NCI-H128 (cell line): ENCODE results near the gene BRAP.
"Not testable (repeated sequence)": the region's sequence is repeated elsewhere in the genome, so short reads cannot be mapped to it uniquely, and the experiment has no call there.

Experiments
- DNase-seq: peaks from one replicate; lab custom pipeline; 2025; ENCODE audit not compliant: unreplicated experiment; lab: John Stamatoyannopoulos, UW

The BRAP gene

DNA sequence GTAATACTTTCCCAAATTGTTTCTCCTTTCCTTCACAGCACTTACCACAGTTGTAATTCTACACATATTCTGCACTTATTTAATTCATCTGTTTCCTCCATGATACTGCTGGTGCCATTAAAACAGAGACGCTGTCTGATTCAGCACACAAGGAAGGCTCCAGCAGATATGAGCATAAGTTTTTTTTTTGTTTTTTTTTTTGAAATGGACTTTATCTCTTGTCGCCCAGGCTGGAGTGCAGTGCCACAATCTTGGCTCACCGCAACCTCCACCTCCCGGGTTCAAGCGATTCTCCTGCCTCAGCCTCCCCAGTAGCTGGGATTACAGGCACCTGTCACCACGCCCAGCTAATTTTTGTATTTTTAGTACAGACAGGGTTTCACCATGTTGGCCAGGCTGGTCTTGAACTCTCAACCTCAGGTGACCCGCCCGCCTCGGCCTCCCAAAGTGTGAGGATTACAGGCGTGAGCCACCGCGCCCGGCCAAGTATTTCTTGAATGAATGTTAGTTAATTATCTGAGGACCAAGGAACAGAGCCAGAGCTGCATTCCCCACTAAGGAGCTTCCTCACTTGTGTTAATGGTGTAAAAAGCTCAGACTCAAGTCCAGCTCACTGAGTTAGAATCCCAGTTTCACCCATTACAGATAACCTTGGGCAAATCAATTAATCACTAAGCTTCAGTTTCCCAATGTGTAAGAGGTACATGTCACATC, 1.1 kb downstream of the BRAP start:
- not testable (repeated sequence) for DNase-seq

DNA sequence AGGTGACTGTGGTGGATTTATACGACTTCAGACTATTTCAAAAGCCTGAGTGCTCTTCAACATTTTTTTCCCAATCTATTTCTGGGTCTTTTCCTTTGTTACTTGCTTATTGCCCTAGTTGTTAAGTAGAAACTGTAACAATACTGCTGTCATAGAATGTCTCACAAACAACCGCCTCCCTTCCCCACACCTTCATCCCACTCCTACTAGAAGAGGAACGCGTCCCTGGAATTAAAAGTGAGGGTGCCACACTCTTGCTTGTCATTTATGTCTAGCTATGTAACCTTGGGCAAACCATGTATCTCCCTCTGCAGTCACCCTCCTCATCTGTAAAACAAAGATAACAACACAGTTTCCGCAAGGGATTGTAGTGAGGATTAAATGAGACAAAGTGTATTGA, 8.6 kb downstream of the BRAP start:
- no peak for DNase-seq

DNA sequence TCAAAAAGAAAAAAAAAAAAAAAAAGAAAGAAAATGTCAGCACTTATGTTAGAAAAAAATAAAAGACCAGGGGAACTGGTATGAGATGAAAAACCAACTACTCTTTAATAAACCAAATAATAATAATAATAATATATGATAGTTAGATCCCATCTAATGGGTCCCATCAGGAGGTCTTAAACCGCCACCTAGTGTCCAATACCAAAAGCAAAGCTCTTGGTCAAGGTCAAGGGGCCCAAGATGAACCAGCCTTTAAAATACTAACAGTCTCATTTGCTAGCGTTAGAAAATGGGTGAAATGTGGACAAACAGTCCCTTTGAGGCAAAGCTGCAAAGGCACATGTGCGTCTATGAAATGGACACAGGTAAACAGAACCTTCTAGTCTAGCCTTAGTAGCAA, 12.3 kb downstream of the BRAP start:
- no peak for DNase-seq

DNA sequence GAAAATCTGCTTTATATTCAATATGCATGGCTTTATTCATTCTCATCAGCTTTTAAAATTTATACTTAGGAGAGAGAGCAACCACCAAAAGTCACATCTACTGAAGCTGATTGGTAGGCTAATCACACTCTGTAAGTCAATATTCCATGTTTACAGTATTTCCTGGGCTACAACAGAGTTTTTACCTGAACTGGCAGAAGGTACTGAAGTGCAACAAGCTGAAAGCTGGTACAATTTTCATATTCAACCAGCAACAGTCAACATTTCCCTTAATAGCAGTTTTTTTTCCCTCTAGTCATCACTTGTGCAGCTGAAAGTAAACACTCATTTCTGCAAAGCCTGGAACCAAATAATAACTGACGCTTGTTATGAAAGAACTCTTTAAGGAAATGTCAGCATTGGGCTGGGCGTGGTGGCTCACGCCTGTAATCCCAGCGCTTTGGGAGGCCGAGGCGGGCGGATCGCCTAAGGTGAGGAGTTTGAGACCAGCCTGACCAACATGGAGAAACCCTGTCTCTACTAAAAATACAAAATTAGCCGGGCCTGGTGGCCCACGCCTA, 12.9 kb downstream of the BRAP start:
- DNase-seq = no peak

DNA sequence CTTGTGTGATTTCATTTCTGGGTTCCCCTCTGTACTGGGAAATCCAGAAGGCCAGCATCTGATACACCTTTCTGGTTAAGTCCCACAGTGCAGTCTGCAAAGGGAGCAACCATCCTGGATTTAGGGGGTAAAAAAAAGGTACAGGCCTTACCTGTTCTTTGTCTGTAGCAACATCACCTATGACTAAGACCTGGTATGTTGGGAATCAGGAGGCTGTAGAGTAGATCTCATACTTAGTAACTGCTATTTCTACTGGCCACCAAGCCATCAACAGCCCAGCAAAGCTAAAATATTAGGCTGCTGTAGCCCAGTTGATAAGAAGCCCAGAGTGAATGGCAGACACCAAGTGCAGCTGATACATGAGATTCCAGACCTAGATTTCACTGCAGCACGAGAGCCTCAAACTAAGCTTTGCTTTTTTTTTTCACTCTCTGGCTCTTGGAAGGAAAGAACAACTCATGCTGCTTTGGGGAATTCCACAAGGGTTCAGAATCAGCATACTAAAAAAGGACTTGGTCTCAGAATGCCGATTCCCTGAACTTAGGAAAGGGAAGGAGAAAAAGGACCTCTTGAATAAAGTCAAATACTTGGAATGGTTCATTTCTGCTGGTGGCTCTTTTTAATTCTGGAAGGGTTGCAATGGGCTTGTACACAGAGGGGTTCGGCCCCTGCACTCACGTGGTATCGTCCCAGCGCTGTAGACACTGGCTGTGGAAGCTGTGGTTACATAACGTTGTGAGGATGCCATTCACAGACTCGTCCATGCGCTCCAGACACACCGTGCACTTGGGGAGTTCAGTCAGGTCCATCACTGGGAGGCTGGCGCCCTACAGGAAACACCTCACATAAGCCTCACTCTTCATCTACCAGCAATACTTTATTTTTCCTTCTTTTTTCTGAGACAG, 20.5 kb downstream of the BRAP start:
- no peak for DNase-seq

DNA sequence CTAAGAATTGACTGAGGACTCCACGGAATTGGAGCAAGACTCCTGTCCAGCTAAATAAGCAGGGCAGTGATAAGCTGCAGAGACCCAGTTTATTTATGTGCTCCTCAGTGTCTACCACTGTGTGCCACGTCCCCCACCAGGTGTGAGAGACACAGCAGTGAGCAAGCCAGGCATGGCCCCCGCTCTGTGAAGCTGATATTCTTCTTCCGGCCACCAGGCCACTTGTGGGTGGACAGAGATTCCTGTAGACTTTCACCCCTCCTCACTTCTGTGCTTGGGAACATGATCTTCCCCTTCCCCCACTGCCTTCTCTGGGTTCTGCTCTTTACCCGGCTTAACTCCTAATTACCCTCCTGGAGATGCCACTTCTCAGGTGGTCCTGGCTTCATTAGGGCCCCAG, 21.3 kb downstream of the BRAP start:
- no peak for DNase-seq

DNA sequence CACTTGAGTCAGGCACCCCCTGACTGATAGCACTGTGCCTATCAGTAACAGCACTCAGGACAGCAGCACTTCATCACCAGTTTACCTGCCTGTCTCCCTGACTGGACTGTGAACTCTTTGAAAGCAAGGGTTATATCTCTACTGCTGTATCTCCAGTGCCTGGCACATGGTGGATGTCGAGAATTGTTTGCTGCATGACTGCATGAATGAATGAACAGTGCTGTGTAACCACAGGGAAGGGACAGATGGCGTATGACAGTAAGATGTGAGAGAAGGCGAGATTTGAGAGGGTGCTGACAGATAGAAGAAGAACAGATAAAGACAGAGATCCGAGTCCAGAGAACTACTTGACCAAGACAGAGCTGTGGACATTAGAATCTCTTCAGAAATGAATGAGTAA, 29.7 kb downstream of the BRAP start:
- DNase-seq = no peak

DNA sequence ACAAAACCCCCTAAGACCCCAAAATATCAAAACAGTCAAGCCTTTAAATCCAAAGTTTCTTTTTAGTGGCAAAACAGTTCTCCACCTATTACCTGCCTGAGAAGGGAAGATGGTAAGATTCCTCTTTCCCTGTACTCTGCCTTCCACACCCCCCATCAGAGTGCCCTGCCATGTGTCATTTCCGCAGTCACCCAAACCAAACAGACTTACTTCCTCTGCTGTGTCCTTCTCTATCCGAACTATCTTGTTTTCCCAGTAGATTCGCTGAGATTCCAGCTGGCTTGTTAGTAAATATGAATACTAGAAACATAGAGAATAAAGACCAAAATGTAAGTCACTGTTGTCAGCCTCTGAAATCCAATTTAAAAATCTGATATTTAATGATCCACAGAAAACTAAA, 30.4 kb downstream of the BRAP start:
- no peak for DNase-seq

DNA sequence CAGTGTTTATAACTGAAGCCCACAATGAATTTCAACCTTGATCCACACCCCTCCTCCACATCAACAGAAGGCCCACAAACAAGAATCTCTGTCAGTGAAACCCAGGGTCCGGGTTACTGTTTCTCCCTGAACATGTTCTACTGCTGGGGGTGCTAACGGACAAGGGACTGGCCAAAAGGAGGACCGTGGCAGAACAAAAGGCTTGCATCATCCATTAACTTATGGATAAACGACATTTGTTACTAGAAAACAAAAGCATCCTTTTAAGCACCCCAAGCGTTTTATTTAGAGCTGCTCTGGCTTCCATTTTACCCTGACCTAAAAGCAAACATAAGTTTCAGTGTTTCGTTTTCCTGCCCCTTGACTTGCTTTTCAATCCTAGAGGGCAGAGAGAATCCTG, 32.2 kb downstream of the BRAP start:
- DNase-seq = no peak

DNA sequence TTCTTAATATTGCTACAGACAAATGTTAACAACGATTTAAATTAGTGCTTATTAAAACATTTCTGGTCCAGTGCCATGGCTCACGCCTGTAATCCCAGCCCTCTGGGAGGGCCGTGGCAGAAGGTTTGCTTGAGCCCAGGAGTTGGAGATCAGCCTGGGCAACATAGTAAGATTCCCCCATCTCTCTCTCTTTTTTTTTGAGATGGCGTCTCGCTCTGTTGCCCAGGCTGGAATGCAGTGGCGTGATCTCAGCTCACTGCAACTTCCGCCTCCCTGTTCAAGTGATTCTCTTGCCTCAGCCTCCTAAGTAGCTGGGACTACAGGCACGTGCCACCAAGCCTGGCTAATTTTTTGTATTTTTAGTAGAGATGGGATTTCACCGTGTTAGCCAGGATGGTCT, 33.2 kb downstream of the BRAP start:
- DNase-seq = not testable (repeated sequence)

DNA sequence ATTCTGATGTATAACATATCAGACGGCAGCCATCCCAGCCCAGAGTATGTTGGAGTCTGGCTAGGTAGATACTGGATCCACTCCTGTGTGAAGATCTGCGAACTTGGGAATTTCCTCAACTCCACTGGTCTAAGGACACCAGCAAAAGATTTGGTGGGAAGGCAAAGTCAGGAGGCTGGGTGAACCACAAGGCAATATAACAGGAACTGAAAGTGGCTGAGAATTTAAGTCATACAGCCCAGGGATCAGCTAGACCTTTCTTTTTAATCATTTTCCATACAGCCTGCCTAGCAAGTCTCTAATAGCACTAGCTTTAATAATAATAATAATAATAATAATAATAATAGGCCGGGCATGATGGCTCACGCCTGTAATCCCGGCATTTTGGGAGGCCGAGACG, 34.8 kb downstream of the BRAP start:
- no peak for DNase-seq

DNA sequence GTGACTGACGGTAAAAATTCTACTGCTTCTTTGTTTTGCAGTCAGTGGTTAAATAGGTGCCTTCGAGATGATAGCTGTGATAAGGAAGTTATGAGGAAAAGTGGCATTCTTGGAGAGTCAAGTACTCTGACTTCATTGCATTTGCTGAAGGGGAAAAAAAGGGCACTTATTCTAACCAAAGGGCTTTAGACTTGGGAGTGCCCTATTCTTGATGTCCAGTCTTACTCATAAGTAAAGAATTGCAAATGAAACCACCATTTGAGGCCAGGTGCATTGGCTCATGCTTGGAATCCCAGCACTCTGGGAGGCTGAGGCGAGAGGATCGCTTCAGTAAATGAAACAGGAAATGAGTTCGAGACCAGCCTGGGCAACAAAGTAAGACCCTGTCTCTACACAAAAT, 40.3 kb downstream of the BRAP start:
- no peak for DNase-seq

DNA sequence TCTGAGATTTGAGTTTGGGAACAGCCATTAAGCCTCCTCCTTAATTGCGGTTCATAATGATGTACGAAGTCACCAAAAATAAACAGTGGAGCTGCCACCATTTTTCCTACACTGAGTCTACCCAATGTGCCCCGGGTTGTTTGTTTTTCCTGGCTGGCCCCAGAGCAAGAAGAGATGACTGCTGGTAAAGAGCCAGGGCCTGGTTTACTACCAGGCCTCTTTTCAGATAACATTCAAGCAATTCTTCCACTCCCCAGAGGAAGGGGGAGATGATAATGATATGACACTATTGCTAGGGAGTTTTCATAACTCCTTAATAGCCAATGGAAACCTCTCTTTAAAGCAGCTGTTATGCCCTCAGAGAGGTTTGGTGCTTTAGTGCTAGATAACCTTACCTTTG, 42.3 kb downstream of the BRAP start:
- DNase-seq = no peak

DNA sequence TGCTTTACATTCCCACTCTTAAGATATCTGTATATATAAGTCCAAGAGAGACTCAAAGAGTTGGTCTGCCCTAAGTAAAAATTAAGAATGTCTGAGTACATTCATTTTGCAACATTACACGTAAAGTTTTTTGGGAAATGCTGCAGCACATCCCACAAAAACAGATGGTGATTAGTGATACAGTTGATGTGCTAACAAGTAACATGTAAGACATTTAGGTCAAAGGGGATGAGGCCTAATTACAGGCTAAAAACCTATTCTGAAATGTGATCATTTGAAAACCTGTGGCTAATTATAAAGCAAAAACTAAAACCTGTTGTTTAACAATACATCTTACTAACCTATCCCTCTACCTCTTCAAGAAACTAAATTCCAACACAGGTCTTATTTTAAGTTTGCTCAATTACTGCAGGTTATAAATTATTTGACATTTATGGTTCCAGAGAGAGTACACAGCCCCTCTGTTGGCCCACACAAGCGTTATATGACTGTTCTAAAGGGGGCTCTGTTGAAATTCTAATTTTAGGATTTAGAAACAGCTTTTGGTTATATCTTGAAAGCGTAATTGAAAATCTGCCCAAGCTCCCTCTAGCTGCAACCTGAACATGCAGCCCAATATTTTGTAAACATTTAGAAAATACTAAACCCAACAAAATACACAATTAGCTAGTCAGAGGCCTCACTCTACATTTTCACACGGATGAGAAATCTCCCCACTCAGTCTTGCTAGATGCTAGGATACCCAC, 42.9 kb downstream of the BRAP start:
- no peak for DNase-seq

DNA sequence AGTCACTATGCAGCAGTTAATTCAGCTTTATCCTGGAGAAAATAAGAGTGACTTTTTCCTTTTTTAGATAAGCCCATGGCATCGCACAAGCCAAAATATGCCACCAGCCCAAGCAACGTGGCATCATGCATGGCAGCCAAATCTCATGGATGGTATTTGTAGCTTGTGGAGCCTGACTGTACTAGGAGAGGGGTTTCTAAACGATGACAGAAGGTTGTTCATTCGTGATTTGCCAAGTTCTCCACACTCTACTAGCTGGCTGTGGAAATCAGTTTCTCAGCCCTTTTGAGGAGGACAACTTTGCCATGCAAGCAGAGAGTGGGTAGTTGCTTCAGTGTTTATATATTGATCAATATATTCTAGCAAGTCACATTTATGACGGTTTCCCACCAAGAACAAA, 45.2 kb downstream of the BRAP start:
- no peak for DNase-seq

DNA sequence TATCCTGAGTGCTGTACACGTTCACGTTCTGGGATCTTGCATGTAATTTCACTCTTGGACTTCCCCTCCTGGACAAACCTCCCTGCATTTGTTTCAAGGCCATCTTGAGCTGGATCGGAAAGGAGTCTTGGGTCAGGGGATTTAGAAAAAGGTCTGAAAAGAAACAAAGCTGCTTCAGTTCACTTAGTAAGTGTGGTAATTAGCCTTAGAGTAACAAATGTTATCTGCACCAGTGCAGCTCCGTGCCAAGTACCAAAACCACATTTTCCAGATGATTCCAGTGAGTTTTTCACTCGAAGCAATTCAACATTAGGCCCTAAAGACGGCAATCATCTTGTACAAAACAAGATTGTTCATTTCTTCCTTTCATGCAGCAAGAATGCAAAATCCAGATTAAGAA, 47.2 kb downstream of the BRAP start:
- no peak for DNase-seq

DNA sequence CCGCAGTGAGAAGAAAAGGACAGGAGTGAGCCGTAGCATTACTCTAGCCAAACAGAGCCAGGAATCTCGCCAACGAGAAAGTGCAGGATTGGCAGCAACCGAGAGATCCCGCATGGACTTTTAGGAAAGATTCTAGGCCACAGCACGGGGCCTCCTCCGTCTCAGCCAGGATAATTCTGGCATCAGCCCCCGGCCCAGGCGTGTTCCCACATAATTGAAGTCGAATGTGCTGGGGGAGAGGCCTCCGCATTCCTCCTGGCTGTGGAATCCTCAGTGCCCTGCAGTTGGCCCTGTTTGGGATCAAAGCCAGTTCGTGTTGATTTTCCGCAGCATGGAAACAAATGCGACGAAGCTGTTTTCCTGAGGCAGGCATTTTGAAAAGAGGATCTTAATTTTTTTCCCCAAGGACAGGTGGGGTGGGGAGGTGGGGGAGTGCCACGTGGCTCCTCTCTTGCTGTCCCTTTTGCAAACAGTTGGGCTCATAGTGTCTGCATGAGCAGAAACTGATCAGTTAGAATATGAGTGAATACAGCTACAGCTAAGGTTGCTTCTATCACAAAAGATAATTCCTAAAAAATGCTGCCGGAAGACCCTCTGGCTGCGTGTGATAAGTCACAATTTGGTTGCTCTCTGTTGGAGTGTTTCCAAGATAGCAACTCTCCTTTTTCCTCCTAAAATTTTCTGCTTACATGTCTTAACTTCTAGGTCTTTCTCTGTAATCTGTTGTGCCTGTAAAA, 49.4 kb downstream of the BRAP start:
- DNase-seq = no peak

DNA sequence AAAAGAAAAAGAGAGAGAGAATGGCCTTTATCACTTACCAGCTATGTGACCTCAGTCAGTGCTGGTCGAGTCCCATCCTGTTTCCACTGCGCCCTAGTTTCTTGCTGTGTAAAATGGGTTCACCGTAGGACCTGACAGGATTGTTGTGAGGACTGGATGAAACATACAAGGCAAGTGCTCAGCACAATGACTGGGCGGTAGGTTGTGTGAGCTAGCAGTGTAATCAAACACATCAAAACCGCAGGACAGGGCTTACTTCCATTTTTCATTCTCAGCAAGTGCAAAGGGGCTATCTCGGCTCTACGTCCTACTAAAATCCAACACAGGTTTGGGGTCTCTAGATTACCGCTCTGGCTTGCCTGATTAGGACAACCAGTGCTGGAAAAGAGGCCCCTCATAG, 50.2 kb downstream of the BRAP start:
- DNase-seq = no peak

DNA sequence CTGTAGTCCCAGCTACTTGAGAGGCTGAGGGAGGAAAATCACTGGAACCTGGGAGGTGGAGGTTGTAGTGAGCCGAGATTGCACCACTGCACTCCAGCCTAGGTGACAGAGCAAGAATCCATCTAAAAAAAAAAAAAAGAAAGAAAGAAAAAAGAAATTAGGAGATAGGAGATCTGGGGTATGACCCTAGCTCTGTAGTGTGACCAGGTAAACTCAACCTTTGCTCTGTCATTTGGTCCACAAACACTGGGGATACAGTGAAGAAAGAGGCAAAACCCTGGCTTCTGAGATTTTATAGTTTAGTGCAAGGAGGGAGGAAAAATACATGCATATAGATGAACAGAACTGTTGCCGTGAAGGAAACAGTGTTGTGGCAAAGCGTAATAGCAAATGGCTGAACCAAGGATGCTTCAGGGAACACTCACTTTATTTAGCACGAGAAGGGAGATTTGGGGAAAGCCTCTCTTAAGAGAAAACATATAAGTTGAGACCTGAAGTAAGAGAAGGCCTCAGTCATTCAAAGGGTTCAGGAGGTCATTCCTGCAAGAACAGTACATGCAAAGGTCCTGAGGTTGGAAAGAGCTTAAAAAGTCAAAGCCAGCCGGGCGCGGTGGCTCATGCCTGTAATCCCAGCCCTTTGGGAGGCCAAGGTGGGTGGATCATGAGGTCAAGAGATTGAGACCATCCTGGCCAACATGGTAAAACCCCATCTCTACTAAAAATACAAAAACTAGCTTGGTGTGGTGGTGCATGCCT, 57.1 kb downstream of the BRAP start:
- DNase-seq = no peak

DNA sequence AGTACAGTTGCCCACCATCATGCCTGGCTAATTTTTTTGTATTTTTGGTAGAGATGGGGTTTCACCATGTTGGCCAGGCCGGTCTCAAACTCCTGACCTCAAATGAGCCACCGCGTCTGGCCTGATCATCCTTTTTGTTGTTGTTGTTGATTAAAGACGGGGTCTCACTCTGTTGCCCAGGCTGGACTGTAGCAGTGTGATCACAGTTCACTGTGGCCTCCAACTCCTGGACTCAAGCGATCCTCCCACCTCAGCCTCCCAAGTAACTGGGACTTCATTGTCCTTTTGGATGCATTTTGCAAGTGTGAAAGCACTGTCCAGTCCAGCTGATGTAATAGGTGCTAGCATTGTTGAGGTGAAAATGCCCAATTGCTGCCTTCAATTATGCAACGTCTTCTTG, 59.5 kb downstream of the BRAP start:
- DNase-seq = no peak
